Measurements from ENCODE around the gene CDO1.

DNA sequence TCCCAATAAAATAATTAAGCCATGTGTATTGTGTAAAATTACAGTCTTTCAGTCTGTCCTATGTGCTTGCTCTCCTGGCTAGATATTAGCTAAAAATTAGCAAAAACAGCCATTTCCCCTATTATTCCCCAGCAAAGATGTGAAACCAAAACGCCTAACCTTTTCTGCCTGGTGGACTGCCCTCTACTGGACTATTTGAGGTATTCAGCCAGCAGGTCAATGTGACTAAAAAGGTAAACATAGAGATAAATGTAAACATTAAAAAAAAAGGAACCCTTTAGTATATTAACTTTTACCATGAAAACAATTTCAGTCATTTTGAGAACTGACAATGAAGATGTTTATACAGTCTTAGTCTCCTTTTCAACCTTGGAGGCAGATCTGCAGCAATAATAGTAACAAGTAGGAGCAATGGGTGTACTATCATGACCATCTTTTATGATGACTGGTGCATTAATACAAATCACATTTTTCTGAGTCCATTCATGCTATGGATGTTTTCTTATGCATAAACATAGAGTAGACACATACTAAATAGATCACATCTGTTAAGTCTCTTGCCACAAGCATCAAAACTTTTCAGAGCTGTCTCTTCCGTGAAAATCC is 14.8 kb upstream of the CDO1 start:
- TF ChIP-seq POLR2A (IDR thresholded peaks at IDR 0.05) (no peak), EP300 (IDR thresholded peaks at IDR 0.05) (no peak), POLR2AphosphoS5 (IDR thresholded peaks at IDR 0.05) (peak in 1 of 3 donors; percentile 29)
- TF ChIP-seq, protein P1, sequence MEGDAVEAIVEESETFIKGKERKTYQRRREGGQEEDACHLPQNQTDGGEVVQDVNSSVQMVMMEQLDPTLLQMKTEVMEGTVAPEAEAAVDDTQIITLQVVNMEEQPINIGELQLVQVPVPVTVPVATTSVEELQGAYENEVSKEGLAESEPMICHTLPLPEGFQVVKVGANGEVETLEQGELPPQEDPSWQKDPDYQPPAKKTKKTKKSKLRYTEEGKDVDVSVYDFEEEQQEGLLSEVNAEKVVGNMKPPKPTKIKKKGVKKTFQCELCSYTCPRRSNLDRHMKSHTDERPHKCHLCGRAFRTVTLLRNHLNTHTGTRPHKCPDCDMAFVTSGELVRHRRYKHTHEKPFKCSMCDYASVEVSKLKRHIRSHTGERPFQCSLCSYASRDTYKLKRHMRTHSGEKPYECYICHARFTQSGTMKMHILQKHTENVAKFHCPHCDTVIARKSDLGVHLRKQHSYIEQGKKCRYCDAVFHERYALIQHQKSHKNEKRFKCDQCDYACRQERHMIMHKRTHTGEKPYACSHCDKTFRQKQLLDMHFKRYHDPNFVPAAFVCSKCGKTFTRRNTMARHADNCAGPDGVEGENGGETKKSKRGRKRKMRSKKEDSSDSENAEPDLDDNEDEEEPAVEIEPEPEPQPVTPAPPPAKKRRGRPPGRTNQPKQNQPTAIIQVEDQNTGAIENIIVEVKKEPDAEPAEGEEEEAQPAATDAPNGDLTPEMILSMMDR (IDR thresholded peaks at IDR 0.05), result peak in 5 of 7 experiments; percentile 45 to 73 (median 60)

Data from stomach (tissue), 4 donors.